ENCODE measurements around the gene BRSK2.

The BRSK2 gene

DNA sequence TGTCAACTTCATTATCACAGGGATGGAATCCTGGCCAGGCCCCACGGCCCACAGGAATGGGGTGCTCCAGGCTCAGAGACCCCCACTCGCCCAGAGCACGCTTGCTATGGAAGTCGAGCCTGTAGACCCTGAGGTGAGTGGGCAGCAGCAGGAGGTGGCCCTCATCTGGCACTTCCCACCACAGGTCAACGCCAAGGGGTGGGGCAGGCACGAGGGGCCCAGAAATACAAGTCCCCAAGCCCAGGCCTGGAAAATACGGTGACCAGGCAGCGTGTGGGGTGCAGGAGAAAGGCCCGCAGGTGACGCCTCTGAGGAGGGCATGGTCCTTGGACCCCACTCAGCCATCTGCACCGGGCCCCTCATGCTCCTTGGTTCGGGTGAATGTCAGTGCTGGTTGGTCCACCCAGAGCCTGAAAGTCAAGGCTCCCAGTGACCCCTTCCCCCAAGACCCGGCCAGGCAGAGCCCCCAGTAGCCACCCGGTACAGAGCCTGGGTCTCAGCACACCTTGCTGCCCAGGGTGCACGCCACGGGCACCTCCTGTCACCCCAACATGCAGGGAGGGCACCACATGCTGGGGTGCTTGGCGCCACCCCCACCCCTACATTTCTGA is 94.4 kb downstream of the BRSK2 start:
- DNase-seq = no peak

DNA sequence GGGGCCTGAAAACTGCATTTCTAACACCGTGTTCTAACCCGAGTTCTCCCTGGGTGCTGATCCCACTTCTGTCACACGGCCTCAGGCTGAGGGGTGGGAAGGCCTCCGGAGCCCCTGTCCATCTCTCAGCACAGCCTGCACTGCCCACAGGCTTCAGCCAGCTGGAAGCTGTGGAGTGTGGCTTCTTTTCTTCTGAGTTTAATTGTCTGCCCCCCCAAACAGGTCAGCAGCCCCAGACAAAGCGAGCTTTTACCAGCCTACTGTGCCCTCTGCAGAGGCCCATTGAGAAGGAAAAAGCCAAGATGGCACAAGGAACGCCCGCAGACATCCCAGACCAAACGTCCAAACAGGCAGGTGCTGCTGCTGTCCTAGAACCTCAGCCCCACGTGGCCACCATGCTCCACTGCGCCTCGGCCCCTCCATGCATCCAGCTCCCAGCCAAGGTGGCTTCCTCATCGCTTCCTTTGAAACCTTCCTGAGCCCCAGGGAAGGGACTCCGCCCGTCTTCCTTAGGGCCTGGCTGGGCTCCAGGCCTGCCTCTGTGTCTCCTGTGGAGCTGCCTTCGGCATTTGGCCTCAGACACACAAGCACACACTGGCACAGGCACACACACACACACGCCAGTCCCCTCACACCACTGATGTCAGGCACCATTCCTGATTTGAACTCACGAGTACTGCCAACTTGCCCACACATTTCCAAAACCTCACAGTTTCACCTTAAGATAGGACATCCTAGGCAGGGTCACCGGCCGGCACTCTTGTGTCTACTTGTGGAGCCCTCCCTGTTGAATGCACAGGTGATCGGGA is 95.2 kb downstream of the BRSK2 start:
- DNase-seq = no peak

DNA sequence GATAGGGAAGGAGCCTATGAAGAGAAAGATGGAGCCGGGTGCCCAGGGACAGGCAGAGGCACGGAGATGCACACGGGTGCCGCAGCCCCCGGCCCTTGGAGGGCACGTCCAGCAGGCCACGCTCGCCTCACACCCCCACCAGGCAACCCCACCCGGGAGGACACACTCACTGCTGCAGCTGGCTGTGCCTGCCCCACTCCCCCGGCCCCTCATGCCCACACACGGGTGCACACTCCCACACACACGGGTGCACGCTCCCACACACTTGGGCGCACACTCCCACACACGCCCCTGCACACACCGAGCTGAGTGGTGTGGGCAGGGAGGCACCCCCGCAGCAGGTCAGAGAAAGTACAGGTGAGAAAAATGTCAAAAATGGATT is 95.8 kb downstream of the BRSK2 start:
- DNase-seq = no peak

- DNase-seq = no peak
These were observed 96.5 kb downstream of the BRSK2 start, which contains the start of gene MOB2 for GRCh38 chr11:1486054-1486825. TSS of gene MOB2 (minus strand) at chr11:1486779. CDS start at chr11:1486556, 223 bp downstream.

DNA sequence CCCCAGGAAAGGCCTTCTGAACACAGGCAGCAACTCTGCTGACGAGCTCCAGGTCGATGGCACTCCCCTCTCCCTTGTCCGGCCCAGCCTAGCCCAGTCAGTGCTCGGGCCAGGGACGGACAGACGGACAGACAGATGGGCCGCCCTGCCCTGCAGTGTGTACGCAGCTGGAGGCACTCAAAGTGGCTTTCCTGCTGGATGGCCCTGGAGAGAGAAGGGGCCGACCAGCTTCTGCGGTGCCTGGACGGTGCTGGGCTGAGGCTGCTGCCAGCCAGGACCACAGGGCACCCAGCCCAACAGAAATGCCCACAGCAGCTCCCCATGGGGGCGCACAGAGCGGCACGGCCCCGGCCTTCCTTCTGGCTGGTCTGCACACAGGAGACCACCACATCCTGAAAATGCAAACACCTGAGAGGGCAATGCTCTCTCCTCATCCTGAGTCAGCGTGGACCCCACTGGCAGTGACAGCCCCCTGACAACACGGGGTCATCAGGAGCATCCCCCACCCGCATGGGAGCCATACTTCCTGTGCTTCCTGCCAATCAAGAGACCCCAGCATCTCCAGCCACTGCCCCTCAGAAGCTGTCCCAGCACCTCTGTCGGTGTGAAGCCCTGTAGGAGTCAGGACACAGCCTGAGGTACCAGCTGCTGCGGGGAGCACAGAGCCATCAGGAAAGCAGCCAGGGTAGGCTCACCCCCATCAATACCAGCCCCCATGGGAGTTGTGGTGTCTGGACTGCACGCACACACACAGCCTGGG is 97.5 kb downstream of the BRSK2 start:
- DNase-seq = no peak

- no peak for DNase-seq
These were observed 98.3 kb downstream of the BRSK2 start for GRCh38 chr11:1487851-1488574.

DNA sequence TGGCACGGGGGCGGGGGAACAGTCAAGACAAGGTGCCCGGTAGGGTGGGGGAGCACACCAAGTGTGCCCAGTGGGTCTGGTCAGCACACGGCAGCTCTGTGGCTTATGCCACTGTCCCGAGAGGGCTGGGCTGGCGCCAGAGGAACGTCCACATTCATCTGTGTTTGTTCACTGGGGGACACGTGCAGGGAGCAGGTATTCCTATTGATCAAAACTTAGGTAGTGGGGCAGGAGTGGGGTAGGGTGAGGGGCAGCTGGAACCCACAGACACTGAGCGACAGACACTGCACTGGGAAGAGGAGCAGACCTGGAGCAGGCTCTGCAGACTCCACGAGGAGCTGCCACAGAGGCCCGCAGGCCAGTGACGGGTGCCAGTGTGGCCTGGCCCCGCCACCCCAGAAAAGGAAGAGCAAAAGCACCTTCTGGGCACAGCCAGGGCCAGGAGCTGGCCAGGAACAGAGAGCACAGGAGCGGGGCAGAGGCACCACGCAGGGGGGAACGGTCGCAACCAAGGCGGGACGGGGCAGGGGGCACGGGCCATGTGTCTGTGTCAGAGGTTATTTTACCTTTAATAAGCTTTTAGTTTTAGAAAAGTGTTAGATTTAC is 98.9 kb downstream of the BRSK2 start:
- DNase-seq = no peak

- DNase-seq = no peak
These were observed 100.9 kb downstream of the BRSK2 start for GRCh38 chr11:1490651-1491050.

DNA sequence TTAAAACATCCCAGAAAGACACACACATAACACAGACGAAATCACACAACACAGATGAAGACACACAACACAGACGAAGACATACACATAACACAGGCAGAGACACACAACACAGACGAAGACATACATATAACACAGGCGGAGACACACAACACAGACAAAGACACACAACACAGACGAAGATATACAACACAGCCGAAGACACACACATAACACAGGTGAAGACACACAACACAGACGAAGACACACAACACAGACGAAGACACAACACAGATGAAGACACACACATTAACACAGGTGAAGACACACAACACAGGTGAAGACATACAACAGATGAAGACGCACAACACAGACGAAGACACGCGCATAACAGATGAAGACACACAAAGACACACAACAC is 101.6 kb downstream of the BRSK2 start:
- DNase-seq = no peak

DNA sequence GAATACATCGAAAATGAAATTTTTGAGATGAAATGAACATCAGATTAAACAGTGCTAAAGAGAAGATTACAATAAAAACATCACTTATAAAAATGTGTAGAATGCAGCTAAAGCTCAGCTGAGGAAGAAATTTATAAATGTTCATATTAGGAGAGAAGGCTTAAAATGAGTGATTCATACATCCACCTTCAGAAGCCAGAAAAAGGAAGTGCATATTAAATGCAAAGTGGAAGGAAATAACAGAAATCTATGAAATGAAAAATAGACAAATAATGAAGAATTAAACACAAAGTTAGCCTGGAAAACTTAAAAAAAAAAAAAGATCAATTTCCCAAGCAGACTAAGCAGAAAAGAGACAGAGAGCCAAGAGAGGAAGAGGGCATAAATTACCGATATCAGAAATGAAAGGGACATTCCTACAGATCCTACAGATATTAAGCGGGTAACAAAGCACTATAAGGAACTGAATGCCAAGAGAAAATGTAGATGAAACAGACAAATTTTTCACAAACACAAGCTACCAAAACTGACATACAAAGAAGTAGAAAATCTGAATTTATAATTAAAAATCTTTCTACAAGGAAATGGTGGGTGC is 104.0 kb downstream of the BRSK2 start:
- no peak for DNase-seq

- DNase-seq = no peak
These were observed 104.9 kb downstream of the BRSK2 start for GRCh38 chr11:1494650-1495049.

DNA sequence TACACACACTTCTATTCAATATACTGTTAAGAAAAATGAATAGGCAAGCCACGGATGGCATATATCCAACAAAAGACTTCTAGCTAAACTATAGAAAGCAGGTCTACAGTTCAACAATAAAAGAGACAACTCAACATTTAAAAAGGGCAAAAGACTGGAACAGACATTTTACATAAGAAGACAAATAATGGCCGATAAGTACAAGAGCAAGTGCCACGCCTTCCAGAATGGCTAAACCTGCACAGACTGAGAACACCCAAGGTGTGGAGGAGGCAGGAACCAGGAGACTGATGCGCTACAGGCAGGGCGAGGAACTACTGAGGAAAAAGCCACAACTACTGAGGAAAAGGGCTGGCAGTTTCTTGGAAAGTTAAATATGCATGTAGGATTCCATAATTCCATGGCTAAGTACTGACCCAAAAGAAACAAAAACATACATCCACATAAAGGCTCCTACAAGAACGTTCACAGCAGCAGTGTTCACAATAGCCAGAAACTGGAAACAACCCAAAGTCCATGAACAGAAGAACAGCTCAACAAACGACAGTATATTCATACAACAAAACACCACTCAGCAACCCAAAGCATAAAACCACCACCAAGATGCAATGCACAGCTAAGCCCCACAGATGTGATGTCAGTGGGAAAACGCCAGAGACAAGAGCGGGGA is 106.5 kb downstream of the BRSK2 start:
- DNase-seq = no peak

DNA sequence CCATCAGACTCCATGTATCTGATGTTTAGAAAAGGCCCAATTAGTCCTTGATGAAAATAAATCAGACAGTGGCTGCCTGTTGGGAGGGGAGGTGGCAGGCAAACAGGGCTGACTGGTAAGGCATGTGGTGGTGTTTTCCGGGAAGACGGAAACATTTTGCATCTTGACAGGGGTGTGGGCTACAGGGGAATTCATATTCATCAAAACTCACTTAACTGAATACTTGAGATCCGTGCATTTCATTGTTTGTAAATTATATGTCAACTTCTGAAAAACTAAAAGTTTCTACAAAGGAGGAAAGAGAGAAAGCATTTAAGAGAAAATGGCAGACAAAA is 107.0 kb downstream of the BRSK2 start:
- DNase-seq = no peak

- DNase-seq = no peak
These were observed 107.9 kb downstream of the BRSK2 start for GRCh38 chr11:1497600-1497999.

DNA sequence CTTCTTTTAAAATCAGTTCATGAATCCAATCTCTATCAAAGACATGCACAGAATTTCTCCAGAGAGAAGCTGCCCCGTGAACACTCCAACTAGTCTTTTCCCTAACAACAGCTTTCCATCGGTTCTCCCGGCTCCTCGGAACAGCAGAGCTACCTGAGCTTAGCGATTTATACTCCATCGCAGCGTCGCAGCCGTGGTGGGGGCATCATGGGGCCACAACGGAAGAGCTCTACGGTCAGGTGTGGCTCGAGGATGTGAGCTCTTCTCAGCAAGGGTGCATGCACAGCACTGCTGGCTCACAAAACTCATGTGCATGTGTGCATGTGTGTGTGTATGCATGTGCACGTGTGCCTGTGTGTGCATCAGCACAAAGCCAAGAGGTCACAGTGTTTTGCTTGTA is 108.5 kb downstream of the BRSK2 start:
- DNase-seq = no peak

DNA sequence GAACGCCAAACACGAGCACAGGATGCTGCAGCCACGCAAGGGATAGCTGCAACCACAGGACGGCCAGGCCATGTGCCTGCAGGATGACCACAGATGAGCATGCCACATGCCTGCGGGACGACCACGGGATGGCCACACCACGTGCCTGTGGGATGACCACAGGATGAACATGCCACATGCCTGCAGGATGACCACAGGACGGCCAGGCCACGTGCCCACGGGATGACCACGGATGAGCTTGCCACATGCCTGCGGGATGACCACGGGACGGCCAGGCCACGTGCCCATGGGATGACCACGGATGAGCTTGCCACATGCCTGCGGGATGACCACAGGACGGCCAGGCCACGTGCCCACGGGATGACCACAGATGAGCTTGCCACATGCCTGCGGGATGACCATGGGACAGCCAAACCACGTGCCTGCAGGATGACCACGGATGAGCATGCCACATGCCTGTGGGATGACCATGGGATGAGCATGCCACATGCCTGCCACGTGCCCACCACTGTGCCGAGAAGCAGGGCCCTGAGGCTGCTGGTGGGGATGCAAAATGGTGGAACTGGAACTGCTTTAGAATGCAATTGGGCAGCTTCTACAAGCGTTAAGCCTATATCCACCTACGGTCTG is 109.6 kb downstream of the BRSK2 start:
- no peak for DNase-seq

GRCh38 chr11:1499899-1500298 is 110.2 kb downstream of the BRSK2 start:
- no peak for DNase-seq

DNA sequence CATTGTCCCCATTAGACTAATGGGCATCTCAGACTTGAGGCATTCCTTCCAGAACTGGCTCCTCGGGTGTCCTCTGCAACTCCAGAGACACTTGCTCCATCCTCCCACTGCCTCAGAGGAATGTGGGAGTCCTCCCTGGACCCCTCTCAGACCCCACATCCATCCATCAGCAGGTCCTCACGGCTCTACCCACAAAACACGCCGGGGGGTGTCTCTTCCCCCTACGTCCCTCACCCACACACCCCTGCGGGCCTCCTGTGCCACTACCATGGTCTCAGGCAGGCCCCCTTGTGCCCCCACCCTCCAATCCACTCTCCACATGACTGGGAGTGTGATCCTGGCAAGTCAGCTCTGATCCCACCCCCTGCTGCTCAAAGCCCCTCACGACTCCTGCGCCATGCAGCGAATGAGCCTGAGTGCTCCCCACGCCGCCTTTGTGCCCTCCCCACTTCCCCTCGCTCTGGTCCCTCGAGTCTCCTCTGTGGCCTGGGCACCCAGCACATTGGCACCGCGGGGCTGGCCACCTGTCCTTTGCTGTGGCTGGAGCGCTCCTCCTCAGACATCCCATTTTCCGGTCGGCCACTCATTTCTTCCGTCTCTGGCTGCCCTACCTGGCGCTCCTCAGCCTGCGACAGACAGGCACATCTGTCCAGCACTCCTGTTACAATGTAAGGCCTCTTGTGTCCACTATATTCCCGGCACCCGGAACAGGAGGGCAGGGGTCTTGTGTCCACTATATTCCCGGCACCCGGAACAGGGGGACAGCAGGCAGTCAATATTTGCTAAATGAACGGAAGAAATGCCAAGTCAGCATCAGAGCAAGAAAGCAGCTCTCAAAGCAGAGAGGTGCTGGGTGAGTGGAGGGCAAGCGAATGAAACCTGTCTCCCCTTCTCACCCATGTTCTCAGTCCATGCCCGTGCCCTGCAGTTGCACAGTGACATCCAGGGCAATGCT is 111.0 kb downstream of the BRSK2 start:
- no peak for DNase-seq

DNA sequence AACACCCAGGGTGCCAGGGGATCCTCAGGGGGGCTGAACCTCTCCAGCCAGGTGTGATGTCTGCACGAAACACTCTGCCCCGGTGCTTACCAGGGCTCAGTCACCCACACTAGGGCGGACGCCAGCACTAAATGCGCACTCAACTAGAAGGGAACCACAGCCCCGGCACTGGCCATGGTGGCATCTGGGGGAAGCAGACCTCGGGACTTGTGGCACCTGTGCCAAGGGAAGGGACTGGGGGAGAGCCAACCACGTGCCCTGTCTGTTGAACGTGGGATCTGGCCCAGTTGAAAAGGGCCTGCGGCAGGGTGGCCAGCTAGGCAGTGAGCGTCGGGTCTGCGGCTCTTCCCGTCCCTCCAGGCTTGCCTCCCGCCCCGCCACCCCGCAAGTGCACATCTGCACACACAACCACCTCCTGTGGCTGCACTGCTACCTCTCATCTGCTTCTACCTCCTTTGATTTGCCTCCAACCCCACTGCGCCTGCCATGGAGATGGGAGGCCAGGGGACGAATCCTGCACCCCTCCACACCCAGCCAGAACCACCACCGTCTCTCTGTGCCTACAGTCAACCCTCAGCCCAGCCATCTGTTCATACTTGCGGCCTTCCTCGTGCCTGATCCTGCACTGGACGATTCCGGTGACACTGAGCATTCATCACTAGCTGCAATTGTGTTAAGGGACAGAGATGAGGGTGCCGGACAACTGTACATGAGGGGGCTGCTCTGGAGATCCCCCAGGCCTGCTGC is 111.9 kb downstream of the BRSK2 start:
- DNase-seq = no peak

Data from activated CD4-positive, alpha-beta T cell treated with anti-CD3 and anti-CD28 coated beads for 1 hour (primary cell).